ENCODE results near the gene CZIB.

GRCh38 chr1:53198241-53198651 lies 22.2 kb downstream of the CZIB start:
- TF ChIP-seq CTCF (IDR thresholded peaks at IDR 0.05; ENCODE audit: low read length) = no peak
- no peak for TF ChIP-seq EZH2 (optimal IDR thresholded peaks at IDR 0.05; ENCODE audit: low read depth, low read length)
